HG02981 (cell line): ENCODE results near the gene CAMK2N1.

ENCODE experiments used
- ATAC-seq: cut with Tn5 transposase; IDR thresholded peaks from one replicate; pipeline ENCODE4 v1.9.1; 2021; ENCODE audit warnings: mild to moderate bottlenecking, moderate library complexity; ENCODE audit not compliant: unreplicated experiment

CAMK2N1 gene

DNA sequence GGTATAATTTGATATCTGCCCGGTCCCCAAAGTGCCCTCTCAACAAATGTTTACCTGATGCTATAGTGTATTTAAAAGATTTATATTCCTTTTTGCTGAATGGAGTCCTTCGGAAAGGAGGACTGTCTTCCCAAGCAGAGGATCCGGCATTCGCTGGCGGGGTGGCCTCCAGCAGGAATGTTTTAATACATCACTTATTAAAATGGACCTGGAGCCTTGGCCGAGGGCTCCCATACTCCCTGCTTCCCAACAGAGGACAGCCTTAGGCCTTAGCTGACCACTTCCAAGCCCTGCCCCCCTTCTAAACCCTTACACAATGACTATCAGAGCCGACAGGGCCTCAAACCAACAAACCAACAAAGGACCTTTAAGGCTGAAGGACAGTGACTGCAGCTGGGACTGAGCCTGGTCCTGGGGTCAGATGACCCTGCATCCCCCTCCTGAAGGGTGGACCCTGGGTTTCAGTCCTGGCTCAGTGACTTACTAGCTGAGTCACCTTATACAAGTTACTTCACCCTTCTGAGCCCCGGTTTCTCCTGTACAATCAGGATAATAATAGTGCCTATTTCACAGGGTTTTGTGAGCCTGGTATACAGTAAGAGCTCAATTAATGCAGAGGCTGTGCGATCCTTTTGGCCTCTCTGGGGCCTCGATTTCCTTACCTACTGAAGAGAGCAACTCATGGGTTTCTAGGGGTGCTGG lies 5.6 kb downstream of the CAMK2N1 start:
- no peak for ATAC-seq

DNA sequence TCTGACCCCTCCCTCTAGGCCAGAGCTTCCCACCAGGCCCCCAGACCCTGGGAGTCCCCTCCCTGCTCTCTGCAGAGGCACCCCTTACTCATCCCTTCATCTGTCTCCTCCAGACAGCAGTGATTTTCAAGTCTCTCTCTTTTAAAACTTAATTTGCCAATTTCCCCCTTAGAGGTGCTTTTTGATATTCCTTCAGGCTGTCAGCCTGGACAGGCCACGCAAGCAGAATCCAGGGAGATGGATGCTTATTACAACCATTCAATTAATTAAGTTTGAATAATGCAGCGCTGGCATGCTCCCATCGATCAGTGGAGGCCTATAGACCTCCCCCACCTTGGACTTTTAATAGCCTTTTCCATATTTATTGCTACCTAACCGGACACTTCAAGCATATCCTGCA lies 6.2 kb downstream of the CAMK2N1 start:
- ATAC-seq = no peak

DNA sequence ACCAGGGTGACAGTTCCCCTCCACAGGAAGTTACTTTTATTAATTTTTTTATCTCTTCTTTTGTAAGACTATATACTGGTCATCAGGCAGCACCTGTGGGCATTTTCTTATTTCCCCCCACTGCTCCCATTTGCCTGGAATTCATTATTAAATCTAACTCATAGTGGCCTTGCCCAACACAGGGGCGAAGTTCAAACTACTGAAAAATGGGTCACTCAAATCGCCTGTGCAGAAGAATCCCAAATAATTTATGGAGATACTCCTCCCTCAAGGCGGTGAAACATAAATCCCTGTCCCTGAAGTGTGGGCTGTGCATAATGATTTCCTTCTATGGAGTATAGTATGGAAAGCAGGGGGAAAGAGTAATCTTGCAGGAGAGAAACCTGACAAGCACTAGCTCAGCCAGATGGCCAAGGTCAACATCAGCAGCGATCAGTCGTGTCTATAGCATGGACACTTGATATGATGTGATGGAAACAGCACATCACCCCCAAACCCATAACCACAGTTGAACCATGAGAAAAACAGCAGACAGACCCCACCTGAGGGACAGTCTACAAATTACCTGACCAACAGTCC lies 7.9 kb downstream of the CAMK2N1 start:
- ATAC-seq = no peak

DNA sequence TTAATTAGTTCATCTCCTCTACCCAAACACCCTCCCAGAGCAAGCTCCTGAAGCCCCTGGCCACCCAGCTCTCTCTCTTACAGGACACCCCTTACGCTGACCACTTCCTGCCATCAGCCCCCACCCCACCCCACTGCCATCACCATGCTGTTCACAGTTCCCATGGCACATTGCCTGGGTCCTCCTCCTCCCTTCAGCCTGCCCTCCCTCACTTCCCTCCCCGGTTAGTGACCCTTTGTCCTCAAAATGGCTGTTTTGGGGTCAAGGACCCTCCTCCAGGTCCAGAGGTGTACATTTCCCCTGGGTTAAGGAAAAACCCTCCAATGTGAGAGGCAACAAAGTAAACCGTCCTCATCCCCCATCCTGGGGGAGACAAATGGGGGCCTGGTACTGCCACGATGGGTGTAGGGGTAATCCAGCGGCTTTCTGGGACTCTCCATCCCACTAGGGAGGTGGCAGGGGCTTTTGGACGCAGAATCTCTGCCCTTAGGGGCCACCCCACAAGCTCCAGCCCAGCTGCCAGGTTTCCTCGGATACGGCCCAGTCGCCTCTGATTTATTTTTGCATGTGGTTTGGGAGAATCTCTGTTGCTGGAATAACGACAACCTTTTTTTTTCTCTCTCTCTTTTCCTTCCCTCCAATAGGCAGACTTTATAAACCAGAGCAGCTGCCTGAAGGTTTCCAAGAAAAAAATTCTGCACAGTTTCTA lies 8.5 kb downstream of the CAMK2N1 start:
- no peak for ATAC-seq

DNA sequence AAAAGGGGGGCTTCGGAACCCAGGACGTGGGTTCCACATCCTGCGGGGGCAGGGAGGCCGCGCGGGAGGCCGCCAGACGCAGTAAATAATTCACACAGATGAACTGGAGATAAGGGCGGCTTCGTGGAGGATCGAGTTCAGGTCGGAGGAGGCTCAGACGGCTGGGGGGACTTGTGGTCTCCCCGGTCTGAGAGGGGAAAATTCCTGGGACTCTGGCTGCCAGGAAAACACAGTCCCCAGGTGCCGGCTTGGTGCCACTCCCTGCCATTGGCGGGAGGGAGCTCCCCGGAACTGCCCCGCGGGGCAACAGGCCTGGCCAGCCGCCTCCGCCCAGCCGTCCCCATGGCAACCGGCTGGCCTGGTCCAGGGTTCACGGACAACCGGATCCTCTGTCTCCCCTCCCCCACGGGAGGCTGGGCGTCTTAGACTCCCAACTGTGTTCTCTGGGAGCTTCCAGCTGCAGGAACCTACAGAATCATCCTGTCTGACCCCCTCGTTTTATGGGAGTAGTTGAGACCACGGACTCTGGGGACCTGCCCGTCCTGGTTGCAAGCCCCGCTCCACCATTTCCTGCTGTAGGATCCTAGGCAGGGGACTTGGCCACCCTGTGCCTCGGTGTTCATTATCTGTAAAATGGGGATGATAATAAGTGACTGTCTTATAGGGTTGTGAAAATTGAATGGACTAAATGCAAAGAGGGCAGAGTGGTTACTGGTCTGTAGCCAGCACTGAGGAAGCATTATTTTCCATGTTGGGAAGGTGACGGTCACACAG lies 9.6 kb downstream of the CAMK2N1 start:
- no peak for ATAC-seq

DNA sequence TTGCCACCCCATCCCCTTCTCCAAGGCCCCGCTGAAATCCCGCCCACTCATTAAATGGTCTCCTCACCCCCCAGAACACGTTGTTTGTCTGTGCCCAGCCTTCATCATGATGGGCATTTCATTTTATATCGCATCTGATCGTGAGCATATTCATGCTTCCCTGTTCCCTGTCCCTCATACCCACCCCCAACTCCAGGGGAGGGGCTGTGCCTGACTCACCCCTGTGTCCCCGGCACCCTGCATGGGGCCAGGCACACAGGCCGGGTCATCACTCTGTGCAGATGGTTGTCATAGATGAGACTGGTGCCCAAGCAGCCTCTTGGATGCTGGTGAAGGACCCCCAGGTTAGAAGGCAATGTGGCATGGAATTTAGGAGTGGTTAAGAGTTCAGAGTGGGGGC lies 11.0 kb downstream of the CAMK2N1 start:
- no peak for ATAC-seq

DNA sequence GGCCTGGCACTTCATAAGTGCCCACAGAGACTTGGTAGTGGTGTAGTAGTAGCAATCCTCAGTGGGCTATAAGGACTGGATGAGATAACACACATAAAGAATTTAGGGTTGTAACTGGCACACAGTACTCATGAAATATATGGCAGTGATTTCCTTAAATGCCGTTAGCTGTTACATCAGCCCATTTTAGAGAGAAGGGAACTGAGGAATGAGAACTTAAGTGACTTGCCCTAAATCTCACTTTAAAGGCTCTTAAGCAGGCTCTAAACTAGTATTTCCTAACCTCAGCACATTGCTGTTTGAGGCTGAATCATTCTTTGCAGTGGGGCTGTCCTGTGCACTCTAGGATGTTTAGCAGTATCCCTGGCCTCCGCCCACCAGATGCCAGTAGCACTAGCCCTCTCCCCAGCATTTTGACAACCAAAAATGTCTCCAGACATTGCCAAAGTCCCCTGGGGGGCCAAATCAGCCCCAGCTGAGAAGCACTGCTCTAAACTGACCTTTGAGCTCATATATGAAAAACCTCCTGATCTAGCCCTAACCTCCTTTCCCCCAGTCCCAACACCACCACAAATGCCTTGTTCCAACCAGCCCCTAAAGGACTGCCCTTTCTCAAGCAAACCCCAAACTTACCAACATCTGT lies 11.6 kb downstream of the CAMK2N1 start:
- no peak for ATAC-seq

DNA sequence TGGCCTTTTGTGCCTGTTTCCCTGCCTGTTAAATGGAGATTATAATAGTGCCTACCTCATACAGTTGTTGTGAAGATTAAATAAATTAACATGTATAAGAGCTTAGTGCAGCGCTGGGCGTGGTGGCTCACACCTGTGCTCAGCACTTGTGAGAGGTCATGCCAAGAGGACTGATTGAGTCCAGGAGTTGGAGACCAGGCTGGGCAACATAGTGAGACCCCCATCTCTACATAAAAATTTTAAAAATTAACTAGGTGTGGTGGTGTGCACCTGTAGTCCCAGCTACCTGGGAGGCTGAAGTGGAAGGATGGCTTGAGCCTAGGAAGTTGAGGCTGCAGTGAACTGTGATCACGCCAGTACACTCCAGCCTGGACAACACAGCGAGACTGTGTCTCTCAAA lies 12.1 kb downstream of the CAMK2N1 start:
- no peak for ATAC-seq

DNA sequence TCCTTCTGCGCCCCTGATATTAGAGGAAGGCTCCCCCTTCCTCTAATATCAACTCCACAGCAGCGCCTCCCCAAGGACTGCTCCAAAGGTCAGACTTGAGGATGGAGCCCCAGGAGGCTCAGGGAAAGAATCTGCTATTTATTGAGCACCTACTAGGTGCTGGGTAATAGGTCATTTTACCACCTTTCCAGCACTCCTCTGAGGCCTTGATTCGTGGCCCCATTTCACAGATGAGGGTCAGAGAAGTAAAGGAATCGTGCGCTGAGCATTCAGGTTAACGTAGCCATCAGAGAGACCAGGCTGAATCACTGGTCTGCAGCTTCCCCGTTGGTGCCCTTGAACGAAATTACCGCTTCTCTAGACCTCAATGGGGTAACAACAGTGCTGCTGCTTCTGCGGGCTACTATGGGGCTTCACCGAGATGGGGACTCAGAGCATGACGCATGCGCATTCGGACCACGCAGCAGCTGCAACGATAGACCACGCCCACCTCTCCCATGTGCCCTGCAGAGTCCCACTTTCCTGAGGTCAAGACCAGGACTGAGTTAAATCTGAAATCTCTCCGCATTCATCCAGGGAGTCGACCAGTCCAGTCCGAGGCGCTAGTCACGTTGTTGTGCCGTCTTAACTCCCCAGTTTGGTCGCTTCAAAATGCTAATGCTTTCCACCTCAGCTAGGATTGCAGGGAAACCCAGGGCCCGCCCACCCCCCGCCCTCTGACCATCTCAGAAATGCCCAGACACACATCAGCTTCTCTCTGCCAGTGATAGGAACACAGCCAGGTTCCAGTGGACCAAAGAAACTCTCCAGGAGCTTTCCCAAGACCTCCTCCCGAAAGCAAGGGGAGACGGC lies 12.9 kb downstream of the CAMK2N1 start:
- no peak for ATAC-seq

DNA sequence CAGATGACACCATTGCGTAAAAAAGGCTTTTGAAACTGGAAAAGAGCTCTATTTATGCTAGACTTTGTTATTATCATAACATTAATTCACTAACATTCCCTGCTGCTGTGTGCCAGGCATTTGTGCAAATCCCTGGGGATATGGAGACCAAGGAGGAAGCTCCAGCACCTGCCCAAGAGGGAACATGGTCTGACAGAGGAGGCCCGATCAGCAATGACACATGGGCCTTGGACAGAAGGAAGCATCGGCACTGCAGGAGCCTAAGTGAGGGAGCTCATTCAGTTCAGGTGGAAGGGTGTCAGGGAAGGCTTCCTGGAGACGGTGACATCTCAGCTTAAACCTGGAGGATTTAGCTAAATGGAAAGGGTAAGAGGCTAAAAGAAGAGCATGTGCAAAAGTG lies 13.9 kb downstream of the CAMK2N1 start:
- ATAC-seq = no peak

DNA sequence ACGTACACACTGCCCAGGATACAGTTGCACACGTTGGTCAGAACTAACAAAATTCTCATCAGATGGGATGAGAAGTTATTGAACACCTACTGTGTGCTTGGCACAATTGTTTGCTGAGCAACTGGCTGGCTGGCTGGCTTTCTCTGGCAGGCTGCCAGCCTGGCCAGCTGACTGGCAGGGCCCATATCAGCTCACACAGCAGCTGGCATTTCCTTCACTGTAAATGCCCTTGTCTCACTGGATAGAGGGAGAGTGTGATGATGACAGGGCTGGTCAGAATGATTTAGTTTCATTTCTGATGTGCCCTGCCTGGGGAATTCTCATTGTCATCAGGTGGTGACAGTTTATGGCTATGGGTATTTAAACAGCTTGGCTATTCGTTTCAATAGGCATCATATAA lies 15.8 kb downstream of the CAMK2N1 start:
- ATAC-seq = no peak

DNA sequence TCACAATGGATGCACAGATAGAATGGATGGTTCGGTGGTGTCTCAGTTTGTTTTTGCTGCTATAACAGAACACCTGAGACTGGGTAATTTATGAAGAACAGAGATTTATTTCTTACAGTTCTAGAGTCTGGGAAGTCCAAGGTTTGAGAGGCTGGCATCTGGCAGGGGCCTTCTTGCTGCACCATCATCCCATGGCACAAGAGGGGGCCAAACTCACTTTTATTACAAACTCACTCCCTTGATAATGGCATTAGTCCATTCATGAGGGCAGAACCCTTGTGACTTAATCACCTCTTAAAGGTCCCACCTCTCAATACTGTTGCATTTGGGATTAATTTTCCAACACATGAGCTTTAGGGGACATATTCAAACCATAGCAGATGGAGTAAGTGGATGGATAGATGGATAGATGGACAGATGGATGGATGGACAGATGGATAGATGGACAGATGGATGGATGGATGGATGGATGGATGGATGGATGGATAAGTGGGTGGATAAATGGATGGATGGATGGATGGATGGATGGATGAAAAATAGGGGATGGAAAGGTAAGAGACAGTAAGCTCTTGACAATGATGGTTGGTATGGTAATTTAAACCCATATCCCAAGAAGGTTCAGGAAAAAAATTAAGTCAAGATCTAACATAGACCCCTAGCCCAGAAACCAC lies 16.5 kb downstream of the CAMK2N1 start:
- ATAC-seq = no peak

DNA sequence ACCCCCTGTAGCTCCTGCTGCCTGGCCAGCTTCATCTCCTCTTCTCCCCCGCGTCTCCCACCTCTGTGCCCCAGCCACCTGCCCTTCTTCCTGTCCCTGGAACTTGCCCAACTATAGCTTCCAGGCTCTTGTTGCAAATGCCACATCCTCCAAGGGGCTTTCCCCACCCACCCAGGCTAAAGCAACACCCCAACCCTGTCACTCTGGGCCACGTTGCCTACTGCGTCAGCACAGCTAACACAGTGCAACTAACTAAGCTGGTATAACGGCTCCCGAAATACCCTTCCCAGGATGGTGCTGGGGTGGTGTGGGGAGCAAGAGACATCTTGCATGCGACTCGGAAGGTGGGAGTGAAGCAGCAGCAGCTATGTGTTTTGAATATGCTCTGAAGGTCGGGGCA lies 19.7 kb downstream of the CAMK2N1 start:
- no peak for ATAC-seq

DNA sequence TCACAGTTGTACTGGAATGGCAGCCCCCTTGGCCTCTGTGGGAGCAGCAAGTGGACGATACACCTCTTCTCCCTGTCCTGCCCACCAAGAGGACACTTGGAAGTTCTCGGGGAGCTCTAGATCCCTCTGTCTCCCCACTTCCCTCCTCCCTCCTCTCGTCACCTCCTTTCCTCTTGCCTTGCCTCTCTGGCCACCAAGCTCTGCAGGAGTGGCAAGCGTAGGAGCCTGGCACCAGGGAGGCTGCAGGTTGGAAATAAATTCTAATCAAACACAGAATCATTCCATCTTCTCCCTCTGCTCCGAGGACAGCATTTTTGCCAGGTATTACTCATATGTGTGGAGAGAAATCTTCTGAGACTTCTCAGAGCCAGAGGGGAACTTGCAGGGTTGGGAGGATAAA lies 20.8 kb downstream of the CAMK2N1 start:
- no peak for ATAC-seq

DNA sequence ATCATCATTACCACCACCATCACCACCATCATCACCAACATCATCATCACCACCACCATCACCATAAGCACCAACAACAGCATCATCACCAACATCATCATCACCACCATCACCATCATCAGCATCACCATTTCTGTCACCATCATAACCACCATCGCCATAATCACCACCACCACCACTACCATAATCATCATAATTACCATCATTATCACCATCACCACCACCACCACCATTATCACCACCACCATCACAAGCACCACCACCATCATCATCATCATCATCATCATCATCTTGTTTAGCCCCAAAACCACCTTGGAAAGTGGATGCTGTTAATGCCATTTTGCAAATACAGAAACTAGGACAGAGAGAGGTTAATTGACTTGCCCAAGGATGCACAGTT lies 22.5 kb downstream of the CAMK2N1 start:
- ATAC-seq = no peak

DNA sequence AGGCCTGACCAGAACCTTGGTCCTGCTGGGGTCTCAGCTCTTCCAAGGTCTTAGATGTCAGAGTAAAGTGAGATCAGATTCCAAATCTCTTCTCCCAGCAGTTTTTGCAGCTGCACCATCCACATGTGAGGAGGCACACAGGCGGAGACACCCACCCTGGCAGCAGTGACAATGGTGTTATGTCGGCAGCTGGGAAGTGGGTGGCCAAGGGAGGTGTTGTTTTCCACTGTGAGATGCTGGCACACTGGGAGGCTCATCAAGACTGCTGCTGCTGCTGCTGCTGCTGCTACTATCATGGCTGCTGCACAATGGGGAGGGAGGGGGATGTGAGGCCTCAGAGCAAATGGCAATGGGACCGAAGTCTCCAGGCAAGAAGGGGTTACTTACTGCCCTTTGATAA lies 23.6 kb downstream of the CAMK2N1 start:
- no peak for ATAC-seq

DNA sequence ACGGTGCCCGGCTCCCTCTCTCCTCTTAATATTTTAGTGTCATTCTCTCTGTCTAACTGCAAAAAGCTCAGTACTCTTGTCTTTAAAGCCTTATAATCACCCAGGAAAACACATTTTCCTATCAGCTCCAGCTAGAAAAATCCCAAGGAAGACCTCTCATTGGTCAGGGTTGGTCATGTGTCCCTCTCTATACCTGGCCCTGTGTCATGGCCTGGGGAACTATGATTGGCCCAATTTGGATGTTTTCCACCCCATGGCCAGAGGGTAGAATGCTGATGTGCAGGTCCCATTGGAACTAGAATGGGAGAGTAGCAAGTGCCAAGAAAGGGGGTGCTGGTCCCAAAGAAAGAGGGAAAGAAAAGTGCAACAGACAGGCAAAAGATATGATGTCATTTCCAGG lies 27.3 kb downstream of the CAMK2N1 start:
- no peak for ATAC-seq

DNA sequence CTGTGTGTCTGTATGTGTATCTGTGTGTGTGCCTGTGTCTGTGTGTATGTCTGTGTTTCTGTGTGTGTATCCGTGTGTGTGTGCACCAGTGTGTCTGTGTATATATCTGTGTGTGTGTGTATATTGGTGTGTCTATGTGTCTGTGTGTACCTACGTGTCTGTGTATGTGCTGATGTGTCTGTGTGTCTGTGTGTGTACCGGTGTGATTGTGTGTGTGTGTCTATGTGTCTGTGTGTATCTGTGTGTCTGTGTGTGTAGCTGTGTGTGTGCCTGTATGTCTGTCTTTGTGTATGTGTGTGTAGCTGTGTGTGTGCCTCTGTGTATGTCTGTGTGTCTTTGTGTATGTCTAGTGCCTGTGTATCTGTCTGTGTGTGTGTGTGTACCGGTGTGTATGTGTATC lies 32.0 kb downstream of the CAMK2N1 start:
- no peak for ATAC-seq

DNA sequence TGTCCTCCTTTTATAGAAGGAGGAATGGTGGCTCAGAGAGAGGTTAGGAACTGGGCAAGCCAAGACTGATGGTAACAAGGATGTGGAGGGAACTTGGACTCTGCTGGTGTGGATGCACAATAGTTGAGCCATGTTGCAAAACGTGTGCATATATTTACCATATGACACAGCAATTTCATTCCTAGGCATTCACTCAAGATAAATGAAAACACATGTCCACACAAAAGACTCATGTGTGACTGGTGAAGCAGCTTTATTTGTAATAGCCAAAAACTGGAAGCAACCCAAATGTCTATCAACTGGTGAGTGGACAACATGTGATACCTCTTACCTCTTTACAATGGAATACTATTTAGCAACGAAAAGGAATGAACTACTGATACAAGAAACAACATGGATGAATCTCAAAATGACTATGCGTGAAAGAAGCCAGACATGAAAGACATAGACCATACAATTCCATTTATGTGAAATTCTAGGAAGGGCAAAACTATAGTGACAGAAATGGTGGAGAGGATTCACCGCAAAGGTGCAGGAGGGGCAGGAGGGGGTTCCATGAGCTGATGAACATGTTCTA lies 36.2 kb downstream of the CAMK2N1 start:
- ATAC-seq = no peak
